Right atrium auricular region (tissue), 2 donors: Measurements from ENCODE around the gene IDH2. TPM values are rescaled to one million over a fixed set of nuclear protein-coding genes. Genes with fewer than 3 reads are reported as not detected.

Source experiments
- DNase-seq: peaks from one replicate; pipeline ENCODE4 v3.0.0-alpha.2; 2019; ENCODE audit warnings: low spot score
- H3K27ac ChIP-seq, 2 donors: fragments of 200-600 bp; sonication (generic); 1 replicate in 1 of 2; 2 replicates in 1 of 2; pipeline ENCODE4 v1.5.1; 2016 to 2019
- H3K27me3 ChIP-seq, 2 donors: fragments of 200-600 bp; sonication (generic); one replicate each; pipeline versions ENCODE4 v1.5.1 to v1.6.0; 2017 to 2019
- H3K36me3 ChIP-seq: fragments of 200-600 bp; sonication (generic); one replicate; pipeline ENCODE4 v1.5.1; 2016
- H3K4me1 ChIP-seq, 2 donors: fragments of 200-600 bp; sonication (generic); one replicate each; pipeline versions ENCODE4 v1.5.1 to v1.6.0; 2017 to 2019
- H3K4me3 ChIP-seq, 2 donors: fragments of 200-600 bp; sonication (generic); 1 replicate in 1 of 2; 2 replicates in 1 of 2; pipeline ENCODE4 v1.5.1; 2017 to 2019; ENCODE audit warnings: mild to moderate bottlenecking in 1 of 2, moderate library complexity in 1 of 2
- H3K9me3 ChIP-seq, 2 donors: fragments of 200-600 bp; sonication (generic); one replicate each; pipeline ENCODE4 v1.5.1; 2019
- CTCF ChIP-seq, 2 donors: fragments of 200-600 bp; sonication (generic); IDR thresholded peaks; one replicate each; pipeline ENCODE4 v1.5.1; 2019; ENCODE audit warnings: antibody characterized with exemption in 2 of 2
- total RNA-seq, 2 donors: library from RNA; depleted of rRNA; stranded (reverse); fragments of >200 nt; gene quantifications; one replicate each; pipeline ENCODE4 v1.1.0, GENCODE V29; 2016

Gene IDH2
- total RNA-seq, 2 donors from 2014 or later, result 119 to 249 TPM

DNA sequence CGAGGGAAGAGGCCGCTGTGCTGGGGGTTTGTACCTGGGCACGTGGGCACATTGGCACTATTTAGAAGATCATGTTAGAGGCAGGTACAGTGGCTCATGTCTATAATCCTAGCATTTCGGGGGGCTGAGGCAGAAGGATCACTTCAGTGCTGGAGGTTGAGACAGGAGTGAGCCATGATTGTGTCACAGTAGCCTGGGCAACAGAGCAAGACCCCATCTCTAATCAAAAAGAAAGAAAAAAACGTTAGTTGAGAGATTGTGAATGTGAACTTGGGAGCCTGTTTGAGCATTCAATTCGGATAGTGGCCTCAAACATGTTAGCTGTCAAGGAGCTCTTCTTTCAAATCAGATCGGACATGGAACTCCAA is 36.6 kb downstream of the IDH2 start:
- no peak for DNase-seq
- H3K27ac ChIP-seq, result peak overlapping the region; percentile 65 to 79
- H3K27me3 ChIP-seq, result no peaks in the 10 kb centered on the region
- H3K4me3 ChIP-seq, result no peak overlapping the region
- H3K36me3 ChIP-seq, result peaks cover 11% of the 10 kb centered on the region
- TF ChIP-seq CTCF (IDR thresholded peaks at IDR 0.05), result no peak
- H3K9me3 ChIP-seq, result no peaks in the 10 kb centered on the region
- peaks cover 0 to 48% of the 10 kb centered on the region in 2 donors for H3K4me1 ChIP-seq

DNA sequence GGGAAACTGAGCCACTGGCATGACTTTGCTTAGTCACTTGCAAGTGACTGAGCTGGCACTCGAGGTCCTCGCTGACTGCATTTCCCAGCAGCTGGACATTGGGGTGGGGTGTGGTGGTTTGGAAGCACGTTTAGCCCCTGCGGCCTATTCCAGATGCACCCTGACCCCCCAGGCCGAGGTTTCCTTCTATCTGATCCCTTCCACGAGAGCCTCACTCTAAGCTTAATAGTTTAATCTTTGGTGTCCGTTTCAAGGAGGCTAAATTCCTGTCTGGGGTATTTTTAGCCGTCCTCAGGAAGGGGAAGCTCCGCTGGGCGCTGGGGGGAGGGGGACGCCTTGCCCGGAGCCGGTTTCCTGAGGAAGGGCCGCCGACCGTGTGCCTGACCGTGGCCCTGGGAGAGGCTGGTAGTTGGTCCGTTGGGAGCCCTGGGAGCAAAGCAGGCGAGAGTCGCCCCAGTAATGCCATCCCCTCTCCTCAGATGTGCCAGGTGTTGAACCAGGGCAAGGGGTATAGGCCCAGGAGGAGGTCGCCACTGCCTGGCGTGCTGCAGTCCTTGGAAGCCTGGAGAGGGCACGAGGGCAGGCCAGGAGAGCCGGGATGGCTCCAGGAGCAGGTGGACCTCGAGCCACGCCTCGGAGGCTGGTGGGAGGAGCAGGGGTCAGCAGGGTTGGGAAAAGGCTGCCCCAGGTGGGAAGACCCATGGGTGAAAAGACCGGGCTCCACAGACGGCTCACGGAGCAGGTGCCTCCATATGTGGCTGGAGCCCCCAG is 37.2 kb downstream of the IDH2 start:
- TF ChIP-seq CTCF (IDR thresholded peaks at IDR 0.05), result no peak
- H3K9me3 ChIP-seq, result no peaks in the 10 kb centered on the region
- H3K27ac ChIP-seq, result peak overlapping the region; percentile 65 to 79
- DNase-seq, result no peak
- peaks cover 0 to 52% of the 10 kb centered on the region in 2 donors for H3K4me1 ChIP-seq
- peak overlapping the region; percentile 4 to 19 for H3K4me3 ChIP-seq
- no peaks in the 10 kb centered on the region for H3K27me3 ChIP-seq
- H3K36me3 ChIP-seq, result peaks cover 11% of the 10 kb centered on the region

DNA sequence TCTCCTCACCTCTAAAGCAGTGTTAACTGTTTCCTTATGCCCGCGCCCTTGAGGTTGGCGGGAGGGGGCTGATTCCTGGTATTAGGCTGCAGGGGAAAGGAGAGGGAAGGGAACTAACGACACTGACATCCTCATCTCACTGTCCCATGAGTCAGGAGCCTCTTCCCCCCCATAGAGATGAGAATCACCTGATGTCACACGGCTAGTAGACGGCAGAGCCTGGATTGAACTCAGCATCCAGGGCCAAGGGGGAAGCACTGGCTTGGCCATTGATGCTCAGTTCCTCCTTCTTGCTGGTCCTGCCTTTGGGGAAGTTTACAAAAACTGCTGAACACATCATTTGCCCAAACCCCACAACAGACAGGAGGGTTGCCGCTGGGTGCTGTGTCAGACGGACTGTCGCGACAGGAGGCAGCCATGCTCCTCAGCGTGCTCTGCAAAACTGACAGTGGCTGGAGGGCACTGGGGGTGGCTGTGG is 38.5 kb downstream of the IDH2 start:
- Histone ChIP-seq H3K4me1 (peaks cover 0 to 63% of the 10 kb centered on the region in 2 donors), H3K4me3 (no peak overlapping the region), H3K27ac (peak overlapping the region; percentile 65 to 79), H3K27me3 (no peaks in the 10 kb centered on the region), H3K36me3 (peaks cover 11% of the 10 kb centered on the region), H3K9me3 (no peaks in the 10 kb centered on the region)
- no peak for TF ChIP-seq CTCF (IDR thresholded peaks at IDR 0.05)
- no peak for DNase-seq

GRCh38 chr15:90062973-90063769 is 39.1 kb downstream of the IDH2 start:
- H3K4me1 ChIP-seq, result peaks cover 0 to 63% of the 10 kb centered on the region in 2 donors

GRCh38 chr15:90062462-90062932 is 39.8 kb downstream of the IDH2 start:
- Histone ChIP-seq H3K4me1 (peaks cover 0 to 63% of the 10 kb centered on the region in 2 donors), H3K27ac (peak overlapping the region in 1 of 2 donors; percentile 37), H3K9me3 (no peaks in the 10 kb centered on the region), H3K4me3 (no peak overlapping the region), H3K36me3 (peaks cover under 1% of the 10 kb centered on the region), H3K27me3 (no peaks in the 10 kb centered on the region)
- no peak for DNase-seq
- TF ChIP-seq CTCF (IDR thresholded peaks at IDR 0.05), result no peak

More at GRCh38 chr15:90062973-90063769, 39.1 kb downstream of the IDH2 start:
- DNase-seq, result no peak
- no peak overlapping the region for H3K4me3 ChIP-seq
- peaks cover 7% of the 10 kb centered on the region for H3K36me3 ChIP-seq
- no peaks in the 10 kb centered on the region for H3K27me3 ChIP-seq
- H3K9me3 ChIP-seq, result no peaks in the 10 kb centered on the region
- peak overlapping the region; percentile 6 to 37 for H3K27ac ChIP-seq
- no peak for TF ChIP-seq CTCF (IDR thresholded peaks at IDR 0.05)
